BLaER1 treated with 17β-estradiol and CSF1 and Interleukin-3, amounts not matched to agents 10 nM and 100 nM (cell line): ENCODE results near the gene ACTR10.

ENCODE experiments used
- H3K27ac ChIP-seq, 11 experiments: shearing (Covaris generic); formaldehyde crosslinking; 2 replicates each; pipeline ENCODE4 v1.8.1; 2022
- H3K27me3 ChIP-seq, 11 experiments: shearing (Covaris generic); formaldehyde crosslinking; 2 replicates each; pipeline ENCODE4 v1.8.1; 2022
- H3K36me3 ChIP-seq, 11 experiments: shearing (Covaris generic); formaldehyde crosslinking; 2 replicates each; pipeline ENCODE4 v1.8.1; 2022
- H3K4me1 ChIP-seq, 10 experiments: shearing (Covaris generic); formaldehyde crosslinking; 2 replicates each; pipeline ENCODE4 v1.8.1; 2022
- H3K4me2 ChIP-seq, 11 experiments: shearing (Covaris generic); formaldehyde crosslinking; 2 replicates each; pipeline ENCODE4 v1.8.1; 2022
- H3K4me3 ChIP-seq, 10 experiments: shearing (Covaris generic); formaldehyde crosslinking; 2 replicates each; pipeline ENCODE4 v1.8.1; 2022
- H3K9ac ChIP-seq, 11 experiments: shearing (Covaris generic); formaldehyde crosslinking; 2 replicates each; pipeline ENCODE4 v1.8.1; 2022
- H3K9me3 ChIP-seq, 11 experiments: shearing (Covaris generic); formaldehyde crosslinking; replicated peaks in 1 of 11; 2 replicates each; pipeline ENCODE4 v1.8.1; 2022
- H4K20me1 ChIP-seq, 11 experiments: shearing (Covaris generic); formaldehyde crosslinking; 2 replicates each; pipeline ENCODE4 v1.8.1; 2022
- Cebpa-rat ChIP-seq, 11 experiments: shearing (Covaris generic); IDR thresholded peaks; 2 replicates each; pipeline ENCODE4 v1.8.1; 2022

ACTR10 gene

GRCh38 chr14:58167891-58168290, 32.1 kb upstream of the ACTR10 start:
- no peak for TF ChIP-seq Cebpa-rat (IDR thresholded peaks at IDR 0.05)
- no peaks in the 10 kb centered on the region for H3K36me3 ChIP-seq
- no peak overlapping the region for H3K27ac ChIP-seq

GRCh38 chr14:58171090-58171489, 28.9 kb upstream of the ACTR10 start:
- Histone ChIP-seq H3K36me3 (no peaks in the 10 kb centered on the region), H3K4me3 (no peak overlapping the region), H3K9me3 (peaks cover 0 to 7% (median 0%) of the 10 kb centered on the region in 11 experiments; a peak in 1 of 22 replicates), H3K9ac (no peak overlapping the region), H3K27me3 (no peaks in the 10 kb centered on the region), H3K4me1 (peaks cover 0 to 8% (median 2%) of the 10 kb centered on the region in 10 experiments; a peak in 7 of 20 replicates), H3K4me2 (peak overlapping the region in 1 of 11 experiments; percentile 33; a peak in 1 of 22 replicates), H3K27ac (peak overlapping the region in 2 of 11 experiments; percentile 9 to 49; a peak in 2 of 22 replicates), H4K20me1 (no peaks in the 10 kb centered on the region)
- TF ChIP-seq Cebpa-rat (IDR thresholded peaks at IDR 0.05): no peak

More at GRCh38 chr14:58167891-58168290, 32.1 kb upstream of the ACTR10 start:
- Histone ChIP-seq H3K4me3 (no peak overlapping the region), H4K20me1 (no peaks in the 10 kb centered on the region), H3K27me3 (no peaks in the 10 kb centered on the region), H3K4me2 (no peak overlapping the region), H3K9me3 (peaks cover 0 to 7% (median 0%) of the 10 kb centered on the region in 11 experiments; a peak in 1 of 22 replicates), H3K9ac (no peak overlapping the region), H3K4me1 (peaks cover 0 to 8% (median 2%) of the 10 kb centered on the region in 10 experiments; a peak in 7 of 20 replicates)

GRCh38 chr14:58177125-58177524, 22.8 kb upstream of the ACTR10 start:
- Histone ChIP-seq H3K4me2 (no peak overlapping the region), H3K9me3 (no peaks in the 10 kb centered on the region), H3K27ac (no peak overlapping the region), H3K4me1 (peaks cover 0 to 4% (median 0%) of the 10 kb centered on the region in 10 experiments; a peak in 2 of 20 replicates), H3K36me3 (no peaks in the 10 kb centered on the region), H3K4me3 (no peak overlapping the region), H3K27me3 (no peaks in the 10 kb centered on the region), H4K20me1 (no peaks in the 10 kb centered on the region), H3K9ac (no peak overlapping the region)
- no peak for TF ChIP-seq Cebpa-rat (IDR thresholded peaks at IDR 0.05)

- no peak overlapping the region for H3K27ac ChIP-seq
- no peaks in the 10 kb centered on the region for H3K4me1 ChIP-seq
- no peak overlapping the region for H3K9ac ChIP-seq
- no peaks in the 10 kb centered on the region for H3K27me3 ChIP-seq
- H3K9me3 ChIP-seq: no peaks in the 10 kb centered on the region
- no peaks in the 10 kb centered on the region for H3K36me3 ChIP-seq
- TF ChIP-seq Cebpa-rat (IDR thresholded peaks at IDR 0.05): no peak
- no peak overlapping the region for H3K4me2 ChIP-seq
- no peak overlapping the region for H3K4me3 ChIP-seq
- H4K20me1 ChIP-seq: no peaks in the 10 kb centered on the region
Measured at GRCh38 chr14:58189176-58189575, 10.8 kb upstream of the ACTR10 start.

- H3K9ac ChIP-seq: no peak overlapping the region
- no peaks in the 10 kb centered on the region for H3K9me3 ChIP-seq
- no peaks in the 10 kb centered on the region for H4K20me1 ChIP-seq
- TF ChIP-seq Cebpa-rat (IDR thresholded peaks at IDR 0.05): no peak
- no peak overlapping the region for H3K4me3 ChIP-seq
- no peak overlapping the region for H3K4me2 ChIP-seq
- no peaks in the 10 kb centered on the region for H3K27me3 ChIP-seq
- H3K36me3 ChIP-seq: no peaks in the 10 kb centered on the region
- H3K4me1 ChIP-seq: no peaks in the 10 kb centered on the region
- no peak overlapping the region for H3K27ac ChIP-seq
Measured at GRCh38 chr14:58191763-58192601, 8.0 kb upstream of the ACTR10 start.

- Histone ChIP-seq H3K4me3 (no peak overlapping the region), H4K20me1 (no peaks in the 10 kb centered on the region), H3K9ac (no peak overlapping the region), H3K9me3 (no peaks in the 10 kb centered on the region), H3K4me2 (no peak overlapping the region), H3K27me3 (no peaks in the 10 kb centered on the region), H3K36me3 (no peaks in the 10 kb centered on the region), H3K27ac (no peak overlapping the region), H3K4me1 (peaks cover 0 to under 1% (median 0%) of the 10 kb centered on the region in 10 experiments; a peak in 2 of 20 replicates)
- TF ChIP-seq Cebpa-rat (IDR thresholded peaks at IDR 0.05): no peak
Measured at GRCh38 chr14:58193542-58193941, 6.4 kb upstream of the ACTR10 start.

- TF ChIP-seq Cebpa-rat (IDR thresholded peaks at IDR 0.05): no peak
- Histone ChIP-seq H3K4me2 (no peak overlapping the region), H3K9me3 (no peaks in the 10 kb centered on the region), H3K27me3 (no peaks in the 10 kb centered on the region), H3K4me3 (no peak overlapping the region), H3K9ac (no peak overlapping the region), H3K4me1 (peaks cover 7 to 14% (median 9%) of the 10 kb centered on the region in 10 experiments), H3K36me3 (no peaks in the 10 kb centered on the region), H3K27ac (no peak overlapping the region), H4K20me1 (peaks cover 0 to 2% (median 0%) of the 10 kb centered on the region in 11 experiments; a peak in 4 of 22 replicates)
Measured at GRCh38 chr14:58196198-58196597, 3.8 kb upstream of the ACTR10 start.

- Histone ChIP-seq H4K20me1 (peaks cover 0 to 9% (median 0%) of the 10 kb centered on the region in 11 experiments; a peak in 7 of 22 replicates), H3K9ac (no peak overlapping the region), H3K9me3 (no peaks in the 10 kb centered on the region), H3K4me2 (no peak overlapping the region), H3K4me1 (peaks cover 14 to 23% (median 19%) of the 10 kb centered on the region in 10 experiments), H3K27me3 (no peaks in the 10 kb centered on the region), H3K27ac (no peak overlapping the region), H3K4me3 (no peak overlapping the region), H3K36me3 (peaks cover 3 to 9% (median 5%) of the 10 kb centered on the region in 11 experiments; a peak in 17 of 22 replicates)
- TF ChIP-seq Cebpa-rat (IDR thresholded peaks at IDR 0.05): no peak
Measured at GRCh38 chr14:58198086-58198485, 1.9 kb upstream of the ACTR10 start.

- peaks cover 0 to 20% (median 0%) of the 10 kb centered on the region in 11 experiments; a peak in 8 of 22 replicates for H4K20me1 ChIP-seq
- H3K4me1 ChIP-seq: peaks cover 14 to 23% (median 19%) of the 10 kb centered on the region in 10 experiments
Measured at GRCh38 chr14:58200480-58200841, 512 bp downstream of the ACTR10 start.

More at GRCh38 chr14:58200480-58200841, 512 bp downstream of the ACTR10 start:
- no peaks in the 10 kb centered on the region for H3K27me3 ChIP-seq
- no peak for TF ChIP-seq Cebpa-rat (IDR thresholded peaks at IDR 0.05)
- no peaks in the 10 kb centered on the region for H3K9me3 ChIP-seq
- H3K36me3 ChIP-seq: peaks cover 16 to 33% (median 24%) of the 10 kb centered on the region in 11 experiments
- H3K4me3 ChIP-seq: peak overlapping the region; percentile 77 to 91 (median 80)
- peak overlapping the region; percentile 89 to 99 (median 94) for H3K9ac ChIP-seq
- H3K27ac ChIP-seq: peak overlapping the region; percentile 87 to 99 (median 93)
- peak overlapping the region; percentile 73 to 90 (median 81) for H3K4me2 ChIP-seq
